GM18907 (cell line): ENCODE results near the gene GXYLT2.
"Not testable (repeated sequence)": the region's sequence is repeated elsewhere in the genome, so short reads cannot be mapped to it uniquely, and the experiment has no call there.

ENCODE experiments used
- ATAC-seq: cut with Tn5 transposase; IDR thresholded peaks from one replicate; pipeline ENCODE4 v1.9.1; 2021; ENCODE audit warnings: mild to moderate bottlenecking, moderate library complexity; ENCODE audit not compliant: unreplicated experiment

The GXYLT2 gene

GRCh38 chr3:72892081-72892775 lies 4.4 kb downstream of the GXYLT2 start:
- no peak for ATAC-seq

- no peak for ATAC-seq
These were observed 5.0 kb downstream of the GXYLT2 start for GRCh38 chr3:72892870-72893269.

- ATAC-seq: no peak
These were observed 7.2 kb downstream of the GXYLT2 start for GRCh38 chr3:72894976-72895552.

- ATAC-seq: no peak
These were observed 9.3 kb downstream of the GXYLT2 start for GRCh38 chr3:72896996-72897757.

- no peak for ATAC-seq
These were observed 9.8 kb downstream of the GXYLT2 start for GRCh38 chr3:72897758-72898007.

GRCh38 chr3:72899349-72899765 lies 11.5 kb downstream of the GXYLT2 start:
- no peak for ATAC-seq

GRCh38 chr3:72900048-72900447 lies 12.2 kb downstream of the GXYLT2 start:
- no peak for ATAC-seq

- no peak for ATAC-seq
These were observed 14.0 kb downstream of the GXYLT2 start for GRCh38 chr3:72901840-72902239.

GRCh38 chr3:72903004-72903403 lies 15.2 kb downstream of the GXYLT2 start:
- no peak for ATAC-seq

GRCh38 chr3:72904163-72904562 lies 16.3 kb downstream of the GXYLT2 start:
- ATAC-seq: no peak

GRCh38 chr3:72906154-72906553 lies 18.3 kb downstream of the GXYLT2 start:
- ATAC-seq: no peak

- ATAC-seq: no peak
These were observed 19.4 kb downstream of the GXYLT2 start for GRCh38 chr3:72907131-72907711.

GRCh38 chr3:72907731-72908620 lies 20.1 kb downstream of the GXYLT2 start:
- ATAC-seq: no peak

GRCh38 chr3:72909591-72909990 lies 21.7 kb downstream of the GXYLT2 start:
- ATAC-seq: no peak

GRCh38 chr3:72912532-72912931 lies 24.7 kb downstream of the GXYLT2 start:
- no peak for ATAC-seq

- no peak for ATAC-seq
These were observed 26.5 kb downstream of the GXYLT2 start for GRCh38 chr3:72914383-72914782.

- no peak for ATAC-seq
These were observed 28.4 kb downstream of the GXYLT2 start for GRCh38 chr3:72916250-72916649.

GRCh38 chr3:72919520-72919919 lies 31.7 kb downstream of the GXYLT2 start:
- no peak for ATAC-seq

GRCh38 chr3:72924055-72924454 lies 36.2 kb downstream of the GXYLT2 start:
- no peak for ATAC-seq

GRCh38 chr3:72928781-72929735 lies 41.2 kb downstream of the GXYLT2 start:
- not testable (repeated sequence) for ATAC-seq
